ENCODE results near the gene LRRK1. TPM values are rescaled to one million over a fixed set of nuclear protein-coding genes. Genes with fewer than 3 reads are reported as not detected.

The LRRK1 gene
- total and polyA plus RNA-seq, 2 of the 4 experiments (the other 2 are of a cell fraction), result 3.0 to 5.8 TPM

DNA sequence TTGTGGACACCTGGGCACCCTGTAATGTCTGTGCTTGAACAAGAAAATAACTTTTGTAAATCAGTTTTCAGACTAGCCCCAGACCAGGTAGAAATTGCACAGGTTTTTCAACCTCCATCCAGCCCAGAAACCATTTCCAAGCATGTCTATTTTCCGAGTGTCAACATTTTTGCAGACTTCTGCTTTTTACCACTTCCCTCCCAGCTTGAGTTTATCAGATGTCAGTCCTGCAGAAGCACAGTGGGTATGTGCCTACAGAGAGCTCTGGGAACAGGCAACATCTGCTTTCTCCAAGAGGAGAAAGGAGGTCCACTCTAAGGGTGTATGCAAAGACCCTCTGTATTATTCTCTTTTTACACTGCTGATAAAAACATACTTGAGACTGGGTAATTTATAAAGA lies 83.9 kb downstream of the LRRK1 start:
- H3K18ac ChIP-seq (ENCODE audit: low read depth, low read length), result no peak overlapping the region
- H3K4me2 ChIP-seq (ENCODE audit: low read depth, low read length), result no peak overlapping the region
- no peak for DNase-seq
- H3K4me3 ChIP-seq (ENCODE audit: insufficient read depth, low read depth, low read length), result no peak overlapping the region
- no peak overlapping the region for H3K27ac ChIP-seq (ENCODE audit: insufficient read depth, low read length)
- no peak overlapping the region for H3K56ac ChIP-seq (ENCODE audit: extremely low read depth, insufficient read depth, low read length)
- TF ChIP-seq MXI1 (IDR thresholded peaks at IDR 0.05; ENCODE audit: borderline replicate concordance, low read depth, low read length) (no peak), MAZ (IDR thresholded peaks at IDR 0.05; ENCODE audit: borderline replicate concordance, low read depth, low read length) (no peak), BHLHE40 (IDR thresholded peaks at IDR 0.05; ENCODE audit: low read depth, low read length) (no peak), CHD1 (IDR thresholded peaks at IDR 0.05; ENCODE audit: low read depth, low read length) (no peak), POLR2A (IDR thresholded peaks at IDR 0.05; ENCODE audit: low read depth, low read length) (no peak), SMC3 (IDR thresholded peaks at IDR 0.05; ENCODE audit: low read depth, low read length) (no peak), NFE2L2 (IDR thresholded peaks at IDR 0.05; ENCODE audit: low read depth, low read length) (no peak), RCOR1 (IDR thresholded peaks at IDR 0.05; ENCODE audit: insufficient replicate concordance, low read length) (no peak), CTCF (conservative IDR thresholded peaks at IDR 0.05; ENCODE audit: low read depth, low read length) (no peak), CEBPB (IDR thresholded peaks at IDR 0.05; ENCODE audit: low read depth, low read length) (no peak), RAD21 (IDR thresholded peaks at IDR 0.05; ENCODE audit: low read length) (no peak), USF2 (IDR thresholded peaks at IDR 0.05; ENCODE audit: low read depth, low read length) (no peak)
- TF ChIP-seq, protein P1, sequence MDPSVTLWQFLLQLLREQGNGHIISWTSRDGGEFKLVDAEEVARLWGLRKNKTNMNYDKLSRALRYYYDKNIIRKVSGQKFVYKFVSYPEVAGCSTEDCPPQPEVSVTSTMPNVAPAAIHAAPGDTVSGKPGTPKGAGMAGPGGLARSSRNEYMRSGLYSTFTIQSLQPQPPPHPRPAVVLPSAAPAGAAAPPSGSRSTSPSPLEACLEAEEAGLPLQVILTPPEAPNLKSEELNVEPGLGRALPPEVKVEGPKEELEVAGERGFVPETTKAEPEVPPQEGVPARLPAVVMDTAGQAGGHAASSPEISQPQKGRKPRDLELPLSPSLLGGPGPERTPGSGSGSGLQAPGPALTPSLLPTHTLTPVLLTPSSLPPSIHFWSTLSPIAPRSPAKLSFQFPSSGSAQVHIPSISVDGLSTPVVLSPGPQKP (IDR thresholded peaks at IDR 0.05; ENCODE audit: borderline replicate concordance, low read depth, low read length), result no peak
- H2BK20ac ChIP-seq (ENCODE audit: low read depth, low read length), result no peak overlapping the region
- H3K9me1 ChIP-seq (ENCODE audit: insufficient read depth, low read length), result peaks cover 3% of the 10 kb centered on the region; the same call in 1 of the 2 replicates
- no peak overlapping the region for H4K5ac ChIP-seq (ENCODE audit: low read depth, low read length)
- H2AFZ ChIP-seq (replicated peaks; ENCODE audit: low read length, poor library complexity), result no peak overlapping the region
- no peak overlapping the region for H2BK15ac ChIP-seq (ENCODE audit: low read depth, low read length)
- no peak overlapping the region for H2BK120ac ChIP-seq (ENCODE audit: low read depth, low read length)
- no peak overlapping the region for H2AK5ac ChIP-seq (ENCODE audit: low read depth, low read length)
- BruUV-seq (replicated peaks), result no TSS peak
- no peak overlapping the region for H3K14ac ChIP-seq (replicated peaks; ENCODE audit: low read depth, low read length)
- no peak overlapping the region for H4K8ac ChIP-seq (ENCODE audit: low read depth in 2 of 2, low read length in 2 of 2)
- H2AK9ac ChIP-seq (replicated peaks; ENCODE audit: low read depth, low read length, poor library complexity), result no peak overlapping the region
- no peaks in the 10 kb centered on the region for H3K27me3 ChIP-seq (ENCODE audit: control insufficient read depth, insufficient read depth, low read length)
- H3K36me3 ChIP-seq (ENCODE audit: control insufficient read depth, insufficient read depth, low read length), result 0 out of 2 replicates have a peak, but pooled peaks cover 2% of the 10 kb centered on the region
- ATAC-seq (ENCODE audit: low read depth), result no peak
- in situ Hi-C loops (cut with MboI; ENCODE audit: low sequenced_read_pairs), result no loop called here
- no peak overlapping the region for H3K4ac ChIP-seq (ENCODE audit: low read depth, low read length)
- ChIA-PET POLR2A (ENCODE audit: unreplicated experiment) (no interaction called here), CTCF (no interaction called here)
- no peak overlapping the region; the same call in 1 of the 2 replicates for H3K23ac ChIP-seq (ENCODE audit: low read depth, low read length)
- dilution Hi-C loops (cut with HindIII; ENCODE audit: low sequenced_read_pairs, unreplicated experiment), result loop anchor here (25.0 kb wide), 1 partner anchor 366 kb away; no protein-coding TSS in a partner anchor
- intact Hi-C loops (cut with micrococcal nuclease), result no loop called here
- no peak overlapping the region for H2BK5ac ChIP-seq (ENCODE audit: low read depth, low read length, poor library complexity, severe bottlenecking)
- no peaks in the 10 kb centered on the region for H3K79me1 ChIP-seq (ENCODE audit: low read depth in 1 of 2, low read length in 2 of 2)
- H4K20me1 ChIP-seq (ENCODE audit: insufficient read depth, low read length), result no peaks in the 10 kb centered on the region
- WGBS, 2 experiments (ENCODE audit: extremely low coverage in 2 of 2, insufficient read length in 1 of 2), result no CpG with 5 or more reads among the region's 1 CpG
- H4K91ac ChIP-seq (ENCODE audit: insufficient read depth, low read depth, low read length), result no peak overlapping the region
- peaks cover 6% of the 10 kb centered on the region for H3K9me3 ChIP-seq (ENCODE audit: control insufficient read depth, insufficient read depth, low read length)
- no peak overlapping the region for H3K9ac ChIP-seq (ENCODE audit: low read depth, low read length)
- peaks cover 4% of the 10 kb centered on the region; the same call in 1 of the 2 replicates for H3K4me1 ChIP-seq (ENCODE audit: control insufficient read depth, insufficient read depth, low read length)
